CD4-positive, alpha-beta T cell (primary cell): ENCODE measurements around the gene ATIC. TPM values are rescaled to one million over a fixed set of nuclear protein-coding genes. Genes with fewer than 3 reads are reported as not detected.

Experiments
- ATAC-seq: fragments of 200-7000 bp; cut with Tn5 transposase; one replicate; pipeline ENCODE4 v1.10.0; 2022; ENCODE audit warnings: mild to moderate bottlenecking; ENCODE audit not compliant: poor library complexity
- CTCF ChIA-PET: fragments of 350-600 bp; sonication (Branson Sonifier 250); formaldehyde crosslinking; loops from one replicate; lab custom pipeline; 2021; ENCODE audit warnings: antibody characterized with exemption, inconsistent platforms; lab: Charles Lee
- POLR2A ChIA-PET: fragments of 350-600 bp; sonication (Branson Sonifier 250); formaldehyde crosslinking; loops from one replicate; lab custom pipeline; 2021; ENCODE audit warnings: antibody characterized with exemption, inconsistent platforms; lab: Charles Lee
- DNase-seq, 14 experiments: peaks; one replicate each; pipeline ENCODE4 v3.0.0-alpha.2; 2013 to 2020; ENCODE audit warnings: mixed read lengths in 2 of 14
- H3K27ac ChIP-seq, 2 donors: one replicate each; pipeline versions ENCODE4 v1.5.1 to v1.7.0; 2013; ENCODE audit warnings: low read length in 2 of 2, low read depth in 1 of 2, mild to moderate bottlenecking in 1 of 2
- H3K27me3 ChIP-seq, 2 experiments: 1 replicate in 1 of 2; 2 replicates in 1 of 2; pipeline versions ENCODE4 v1.6.1 to v1.7.0; 2013; ENCODE audit warnings: low read length in 2 of 2, control low read depth in 1 of 2, mild to moderate bottlenecking in 1 of 2, moderate library complexity in 1 of 2; ENCODE audit not compliant: insufficient read depth in 2 of 2, control insufficient read depth in 1 of 2
- H3K36me3 ChIP-seq: one replicate; pipeline ENCODE4 v1.6.1; 2013; ENCODE audit warnings: low read length, control low read depth; ENCODE audit not compliant: insufficient read depth
- H3K4me1 ChIP-seq: one replicate; pipeline ENCODE4 v1.6.1; 2013; ENCODE audit warnings: low read length, control low read depth; ENCODE audit not compliant: insufficient read depth
- H3K4me3 ChIP-seq: one replicate; pipeline ENCODE4 v1.5.1; 2013; ENCODE audit warnings: mild to moderate bottlenecking, low read length, moderate library complexity
- H3K9me3 ChIP-seq, 2 experiments: 1 replicate in 1 of 2; 2 replicates in 1 of 2; pipeline versions ENCODE4 v1.6.1 to v1.7.0; 2013; ENCODE audit warnings: low read length in 2 of 2, mild to moderate bottlenecking in 2 of 2, control low read depth in 1 of 2, moderate library complexity in 1 of 2; ENCODE audit not compliant: control insufficient read depth in 1 of 2, insufficient read depth in 1 of 2
- H3K27ac Mint-ChIP-seq: one replicate; pipeline ENCODE4 v1.8.0; 2020; ENCODE audit warnings: mixed read lengths
- H3K27me3 Mint-ChIP-seq: one replicate; pipeline ENCODE4 v1.8.0; 2021; ENCODE audit warnings: mixed read lengths
- H3K36me3 Mint-ChIP-seq: one replicate; pipeline ENCODE4 v1.8.0; 2021; ENCODE audit warnings: low read depth, mixed read lengths
- H3K4me1 Mint-ChIP-seq: one replicate; pipeline ENCODE4 v1.8.0; 2021; ENCODE audit warnings: low read depth, mixed read lengths
- H3K4me3 Mint-ChIP-seq: one replicate; pipeline ENCODE4 v1.8.0; 2020; ENCODE audit warnings: mild to moderate bottlenecking, mixed read lengths
- H3K9me3 Mint-ChIP-seq: one replicate; pipeline ENCODE4 v1.8.0; 2020; ENCODE audit warnings: mixed read lengths
- intact Hi-C, 2 experiments: fragments of 100-400 bp; cut with DNase I in 1 of 2; cut with micrococcal nuclease in 1 of 2; formaldehyde crosslinking; loops; one replicate each; pipeline versions ENCODE4 v1.15.1 to v1.9.0; 2023 to 2025; cut with DNase I, micrococcal nuclease
- total RNA-seq, 174 experiments: library from RNA in 2 of 174; stranded (reverse) in 2 of 174; gene quantifications; one replicate each; pipeline ENCODE4 v1.2.3 and lab custom pipeline; 2021 to 2026
- TF ChIP-seq, protein P1 (sequence below): fragments of 200-600 bp; IDR thresholded peaks from one replicate; pipeline ENCODE4 v1.8.0; 2022; ENCODE audit warnings: antibody characterized with exemption, mild to moderate bottlenecking

ATIC gene
- total RNA-seq, 2 experiments from 2014 or later = 40.5 to 43.3 TPM

DNA sequence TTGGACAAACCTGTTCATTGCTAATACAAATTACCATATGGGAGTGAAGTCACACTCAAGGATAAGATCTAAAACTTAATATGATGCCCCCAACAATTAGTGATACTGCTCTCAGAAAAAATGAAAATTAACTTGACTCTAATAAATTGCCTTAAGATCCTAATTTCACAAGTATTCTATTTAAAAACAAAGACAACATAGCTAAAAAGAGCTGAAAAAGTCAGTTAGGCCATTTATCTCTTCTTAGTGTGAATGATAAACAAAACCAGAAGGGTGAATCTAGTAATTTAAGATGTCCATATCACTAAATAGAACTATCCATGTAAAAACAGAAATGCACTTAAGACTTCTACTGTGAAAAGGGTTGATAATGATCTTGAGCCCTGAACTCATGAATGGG lies 70.6 kb downstream of the ATIC start:
- Mint-ChIP-seq H3K36me3 (peaks cover 3% of the 10 kb centered on the region), H3K27ac (no peak overlapping the region), H3K9me3 (no peaks in the 10 kb centered on the region), H3K27me3 (no peaks in the 10 kb centered on the region), H3K4me1 (no peaks in the 10 kb centered on the region), H3K4me3 (no peak overlapping the region)
- POLR2A ChIA-PET = no interaction called here
- H3K9me3 ChIP-seq = no peaks in the 10 kb centered on the region
- no peaks in the 10 kb centered on the region for H3K4me1 ChIP-seq
- CTCF ChIA-PET = no interaction called here
- DNase-seq (no peak), ATAC-seq (no peak)
- H3K36me3 ChIP-seq = no peaks in the 10 kb centered on the region
- intact Hi-C loops = no loop called here
- H3K4me3 ChIP-seq = no peak overlapping the region
- no peak overlapping the region for H3K27ac ChIP-seq
- no peaks in the 10 kb centered on the region for H3K27me3 ChIP-seq
- TF ChIP-seq, protein P1, sequence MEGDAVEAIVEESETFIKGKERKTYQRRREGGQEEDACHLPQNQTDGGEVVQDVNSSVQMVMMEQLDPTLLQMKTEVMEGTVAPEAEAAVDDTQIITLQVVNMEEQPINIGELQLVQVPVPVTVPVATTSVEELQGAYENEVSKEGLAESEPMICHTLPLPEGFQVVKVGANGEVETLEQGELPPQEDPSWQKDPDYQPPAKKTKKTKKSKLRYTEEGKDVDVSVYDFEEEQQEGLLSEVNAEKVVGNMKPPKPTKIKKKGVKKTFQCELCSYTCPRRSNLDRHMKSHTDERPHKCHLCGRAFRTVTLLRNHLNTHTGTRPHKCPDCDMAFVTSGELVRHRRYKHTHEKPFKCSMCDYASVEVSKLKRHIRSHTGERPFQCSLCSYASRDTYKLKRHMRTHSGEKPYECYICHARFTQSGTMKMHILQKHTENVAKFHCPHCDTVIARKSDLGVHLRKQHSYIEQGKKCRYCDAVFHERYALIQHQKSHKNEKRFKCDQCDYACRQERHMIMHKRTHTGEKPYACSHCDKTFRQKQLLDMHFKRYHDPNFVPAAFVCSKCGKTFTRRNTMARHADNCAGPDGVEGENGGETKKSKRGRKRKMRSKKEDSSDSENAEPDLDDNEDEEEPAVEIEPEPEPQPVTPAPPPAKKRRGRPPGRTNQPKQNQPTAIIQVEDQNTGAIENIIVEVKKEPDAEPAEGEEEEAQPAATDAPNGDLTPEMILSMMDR = no peak

DNA sequence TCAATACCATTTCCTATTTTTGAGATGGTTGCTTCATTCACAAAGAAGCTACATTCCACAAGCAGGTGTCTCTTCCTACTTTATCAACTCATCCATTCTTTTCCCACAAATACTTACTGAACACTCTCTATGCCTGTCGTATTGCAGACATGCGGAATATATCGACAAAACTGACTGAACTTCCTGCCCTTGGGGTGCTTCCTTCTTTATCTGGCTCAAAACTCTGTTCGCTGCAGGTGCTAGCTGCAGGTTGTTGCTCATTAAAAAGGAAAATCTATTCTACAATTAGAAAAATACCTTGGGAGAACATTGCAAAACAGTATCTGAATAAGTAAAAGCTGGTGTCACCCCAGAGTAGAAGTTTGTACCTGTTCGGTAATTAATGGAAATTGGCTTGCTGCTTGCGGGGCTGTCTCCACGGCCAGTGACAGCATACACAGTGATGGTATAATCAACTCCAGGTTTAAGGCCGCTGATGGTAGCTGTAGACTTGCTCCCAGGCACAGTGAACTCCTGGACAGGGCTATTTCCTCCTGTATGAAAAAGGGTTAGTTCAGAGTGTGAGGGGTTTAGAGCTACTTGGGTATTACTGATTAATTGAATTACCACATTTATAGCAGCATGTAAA lies 71.9 kb downstream of the ATIC start:
- intact Hi-C loops = no loop called here
- Mint-ChIP-seq H3K27me3 (no peaks in the 10 kb centered on the region), H3K9me3 (no peaks in the 10 kb centered on the region), H3K4me3 (no peak overlapping the region), H3K27ac (no peak overlapping the region), H3K36me3 (peaks cover 3% of the 10 kb centered on the region), H3K4me1 (no peaks in the 10 kb centered on the region)
- CTCF ChIA-PET = no interaction called here
- no peaks in the 10 kb centered on the region for H3K9me3 ChIP-seq
- H3K4me1 ChIP-seq = no peaks in the 10 kb centered on the region
- ATAC-seq = no peak
- no peaks in the 10 kb centered on the region for H3K36me3 ChIP-seq
- TF ChIP-seq, protein P1 = no peak
- H3K4me3 ChIP-seq = no peak overlapping the region
- no peak overlapping the region for H3K27ac ChIP-seq
- DNase-seq = no peak
- POLR2A ChIA-PET = no interaction called here
- H3K27me3 ChIP-seq = no peaks in the 10 kb centered on the region

DNA sequence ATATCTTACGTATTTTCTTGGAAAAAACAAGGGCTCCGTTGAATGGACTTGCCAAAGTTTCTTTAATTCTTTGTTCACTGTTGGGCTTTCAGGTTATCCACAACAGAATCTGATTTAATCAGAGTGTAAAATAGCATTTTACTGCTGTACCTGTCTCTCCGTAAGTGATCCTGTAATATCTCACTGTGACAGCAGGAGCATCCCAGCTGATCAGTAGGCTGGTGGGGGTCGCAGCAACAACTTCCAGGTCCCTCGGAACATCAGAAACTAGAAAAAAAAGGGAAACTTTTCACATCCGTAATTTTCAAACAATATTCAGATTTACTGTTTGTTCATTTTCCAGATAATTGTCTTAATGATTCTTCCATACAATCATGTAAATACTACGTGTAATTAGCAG lies 72.9 kb downstream of the ATIC start:
- Histone ChIP-seq H3K36me3 (no peaks in the 10 kb centered on the region), H3K9me3 (no peaks in the 10 kb centered on the region), H3K4me3 (no peak overlapping the region), H3K27me3 (no peaks in the 10 kb centered on the region), H3K27ac (no peak overlapping the region), H3K4me1 (no peaks in the 10 kb centered on the region)
- DNase-seq (no peak), ATAC-seq (no peak)
- intact Hi-C loops = no loop called here
- H3K4me1 Mint-ChIP-seq = no peaks in the 10 kb centered on the region
- TF ChIP-seq, protein P1 = no peak
- no peak overlapping the region for H3K27ac Mint-ChIP-seq
- H3K4me3 Mint-ChIP-seq = no peak overlapping the region
- no peaks in the 10 kb centered on the region for H3K27me3 Mint-ChIP-seq
- POLR2A ChIA-PET = no interaction called here
- no peaks in the 10 kb centered on the region for H3K9me3 Mint-ChIP-seq
- CTCF ChIA-PET = no interaction called here
- peaks cover 3% of the 10 kb centered on the region for H3K36me3 Mint-ChIP-seq
